ENCODE measurements around the gene ATP6V1E1. TPM values are rescaled to one million over a fixed set of nuclear protein-coding genes. Genes with fewer than 3 reads are reported as not detected.

The ATP6V1E1 gene
- total RNA-seq, 1 experiment from 2014 or later = 220 TPM

GRCh38 chr22:17633998-17634323 is 5.4 kb upstream of the ATP6V1E1 start:
- no peak for DNase-seq (ENCODE audit: low spot score)

- peak; percentile 90 for DNase-seq (ENCODE audit: low spot score)
Measured at GRCh38 chr22:17633217-17633997, 4.9 kb upstream of the ATP6V1E1 start.

GRCh38 chr22:17631076-17631565 is 2.6 kb upstream of the ATP6V1E1 start:
- no peak for DNase-seq (ENCODE audit: low spot score)

- no peak for DNase-seq (ENCODE audit: low spot score)
Measured at GRCh38 chr22:17629641-17630040, 1.1 kb upstream of the ATP6V1E1 start.

- DNase-seq (ENCODE audit: low spot score) = no peak
Measured at GRCh38 chr22:17629173-17629489, 582 bp upstream of the ATP6V1E1 start.

GRCh38 chr22:17627961-17628405 is 566 bp downstream of the ATP6V1E1 start:
- no peak for DNase-seq (ENCODE audit: low spot score)

GRCh38 chr22:17613280-17613679 is 15.3 kb downstream of the ATP6V1E1 start:
- no peak for DNase-seq (ENCODE audit: low spot score)

- DNase-seq (ENCODE audit: low spot score) = no peak
Measured at GRCh38 chr22:17612057-17612456, 16.5 kb downstream of the ATP6V1E1 start.

- DNase-seq (ENCODE audit: low spot score) = no peak
Measured at GRCh38 chr22:17607891-17608521, 20.5 kb downstream of the ATP6V1E1 start.

GRCh38 chr22:17606496-17606895 is 22.1 kb downstream of the ATP6V1E1 start:
- DNase-seq (ENCODE audit: low spot score) = no peak

GRCh38 chr22:17603668-17604067 is 24.9 kb downstream of the ATP6V1E1 start:
- DNase-seq (ENCODE audit: low spot score) = no peak

- DNase-seq (ENCODE audit: low spot score) = no peak
Measured at GRCh38 chr22:17601031-17601430, 27.5 kb downstream of the ATP6V1E1 start.

- no peak for DNase-seq (ENCODE audit: low spot score)
Measured at GRCh38 chr22:17598318-17598717, 30.2 kb downstream of the ATP6V1E1 start.

- no peak for DNase-seq (ENCODE audit: low spot score)
Measured at GRCh38 chr22:17597217-17597616, 31.3 kb downstream of the ATP6V1E1 start.

- no peak for DNase-seq (ENCODE audit: low spot score)
Measured at GRCh38 chr22:17596226-17596625, 32.3 kb downstream of the ATP6V1E1 start.

GRCh38 chr22:17592201-17592600 is 36.3 kb downstream of the ATP6V1E1 start:
- DNase-seq (ENCODE audit: low spot score) = no peak

GRCh38 chr22:17590586-17590985 is 38.0 kb downstream of the ATP6V1E1 start:
- no peak for DNase-seq (ENCODE audit: low spot score)

- no peak for DNase-seq (ENCODE audit: low spot score)
Measured at GRCh38 chr22:17589810-17590375, 38.7 kb downstream of the ATP6V1E1 start.

GRCh38 chr22:17588606-17589005 is 39.9 kb downstream of the ATP6V1E1 start:
- no peak for DNase-seq (ENCODE audit: low spot score)

- DNase-seq (ENCODE audit: low spot score) = no peak
Measured at GRCh38 chr22:17587629-17588028, 40.9 kb downstream of the ATP6V1E1 start.

- DNase-seq (ENCODE audit: low spot score) = no peak
Measured at GRCh38 chr22:17586831-17587440, 41.6 kb downstream of the ATP6V1E1 start.

- no peak for DNase-seq (ENCODE audit: low spot score)
Measured at GRCh38 chr22:17583151-17583550, 45.4 kb downstream of the ATP6V1E1 start.

GRCh38 chr22:17581631-17582030 is 46.9 kb downstream of the ATP6V1E1 start:
- DNase-seq (ENCODE audit: low spot score) = no peak
